ENCODE measurements around the gene DNAJB13. TPM values are rescaled to one million over a fixed set of nuclear protein-coding genes. Genes with fewer than 3 reads are reported as not detected.
"Not testable (repeated sequence)": the region's sequence is repeated elsewhere in the genome, so short reads cannot be mapped to it uniquely, and the experiment has no call there.

The DNAJB13 gene
- total RNA-seq, 1 donor from 2014 or later, result not detected

DNA sequence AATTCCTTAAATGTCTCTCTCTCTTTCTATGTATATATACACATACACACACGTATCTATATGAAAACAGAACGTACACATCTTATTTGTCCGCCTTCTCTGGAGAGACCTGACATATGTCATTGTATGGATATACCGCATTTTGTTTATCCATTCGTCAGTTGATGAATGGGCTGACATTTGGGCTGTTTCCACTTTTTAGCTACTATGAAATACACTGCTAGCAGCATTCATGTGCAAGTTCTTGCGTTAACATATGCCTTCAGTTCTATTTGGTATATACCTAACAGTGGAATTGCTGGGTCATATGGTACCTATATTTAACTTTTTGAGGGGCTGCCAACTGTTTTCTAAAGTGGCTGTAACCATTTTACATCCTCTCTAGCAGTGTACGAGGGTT, 18.0 kb upstream of the DNAJB13 start:
- Histone ChIP-seq H3K36me3 (ENCODE audit: control insufficient read depth, insufficient read depth, low read length) (peaks cover 2% of the 10 kb centered on the region), H3K27me3 (ENCODE audit: control insufficient read depth, insufficient read depth, low read length) (no peaks in the 10 kb centered on the region), H3K4me3 (ENCODE audit: low read depth, low read length) (no peak overlapping the region)
- DNase-seq (ENCODE audit: low read depth), result no peak
- TF ChIP-seq CTCF (IDR thresholded peaks at IDR 0.05; ENCODE audit: insufficient read depth, low read length, poor library complexity, severe bottlenecking), result no peak

DNA sequence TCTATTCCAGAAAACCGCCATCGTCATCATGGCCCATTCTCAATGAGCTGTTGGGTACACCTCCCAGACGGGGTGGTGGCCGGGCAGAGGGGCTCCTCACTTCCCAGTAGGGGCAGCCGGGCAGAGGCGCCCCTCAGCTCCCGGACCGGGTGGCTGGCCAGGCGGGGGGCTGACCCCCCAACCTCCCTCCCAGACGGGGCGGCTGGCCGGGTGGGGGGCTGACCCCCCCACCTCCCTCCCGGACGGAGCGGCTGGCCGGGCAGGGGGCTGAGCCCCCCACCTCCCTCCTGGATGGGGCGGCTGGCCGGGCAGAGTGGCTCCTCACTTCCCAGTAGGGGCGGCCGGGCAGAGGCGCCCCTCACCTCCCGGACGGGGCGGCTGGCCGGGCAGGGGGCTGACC, 14.8 kb upstream of the DNAJB13 start:
- H3K36me3 ChIP-seq (ENCODE audit: control insufficient read depth, insufficient read depth, low read length); H3K27me3 ChIP-seq (ENCODE audit: control insufficient read depth, insufficient read depth, low read length); H3K4me3 ChIP-seq (ENCODE audit: low read depth, low read length); DNase-seq (ENCODE audit: low read depth): not testable (repeated sequence)

- no peak overlapping the region for H3K4me3 ChIP-seq (ENCODE audit: low read depth, low read length)
- no peaks in the 10 kb centered on the region for H3K27me3 ChIP-seq (ENCODE audit: control insufficient read depth, insufficient read depth, low read length)
- H3K36me3 ChIP-seq (ENCODE audit: control insufficient read depth, insufficient read depth, low read length), result no peaks in the 10 kb centered on the region
- DNase-seq (ENCODE audit: low read depth), result no peak
- no peak for TF ChIP-seq CTCF (IDR thresholded peaks at IDR 0.05; ENCODE audit: insufficient read depth, low read length, poor library complexity, severe bottlenecking)
Observed at GRCh38 chr11:73939096-73939495, 11.7 kb upstream of the DNAJB13 start.

- no peak for TF ChIP-seq CTCF (IDR thresholded peaks at IDR 0.05; ENCODE audit: insufficient read depth, low read length, poor library complexity, severe bottlenecking)
- H3K36me3 ChIP-seq (ENCODE audit: control insufficient read depth, insufficient read depth, low read length), result no peaks in the 10 kb centered on the region
- DNase-seq (ENCODE audit: low read depth), result no peak
- H3K4me3 ChIP-seq (ENCODE audit: low read depth, low read length), result no peak overlapping the region
- H3K27me3 ChIP-seq (ENCODE audit: control insufficient read depth, insufficient read depth, low read length), result no peaks in the 10 kb centered on the region
Observed at GRCh38 chr11:73940801-73941570, 9.8 kb upstream of the DNAJB13 start.

- TF ChIP-seq CTCF (IDR thresholded peaks at IDR 0.05; ENCODE audit: insufficient read depth, low read length, poor library complexity, severe bottlenecking), result no peak
- Histone ChIP-seq H3K36me3 (ENCODE audit: control insufficient read depth, insufficient read depth, low read length) (no peaks in the 10 kb centered on the region), H3K27me3 (ENCODE audit: control insufficient read depth, insufficient read depth, low read length) (no peaks in the 10 kb centered on the region), H3K4me3 (ENCODE audit: low read depth, low read length) (no peak overlapping the region)
- no peak for DNase-seq (ENCODE audit: low read depth)
Observed at GRCh38 chr11:73942010-73942409, 8.8 kb upstream of the DNAJB13 start.

GRCh38 chr11:73944085-73944484, 6.7 kb upstream of the DNAJB13 start:
- no peaks in the 10 kb centered on the region for H3K36me3 ChIP-seq (ENCODE audit: control insufficient read depth, insufficient read depth, low read length)
- no peaks in the 10 kb centered on the region for H3K27me3 ChIP-seq (ENCODE audit: control insufficient read depth, insufficient read depth, low read length)
- DNase-seq (ENCODE audit: low read depth), result no peak
- TF ChIP-seq CTCF (IDR thresholded peaks at IDR 0.05; ENCODE audit: insufficient read depth, low read length, poor library complexity, severe bottlenecking), result no peak
- no peak overlapping the region for H3K4me3 ChIP-seq (ENCODE audit: low read depth, low read length)

All from kidney epithelial cell (primary cell).